Lung (tissue), 12 donors: ENCODE measurements around the gene SMARCE1. TPM values are rescaled to one million over a fixed set of nuclear protein-coding genes. Genes with fewer than 3 reads are reported as not detected.

Experiments
- ATAC-seq: fragments of 200-7000 bp; cut with Tn5 transposase; one replicate; pipeline ENCODE4 v1.9.1; 2020; ENCODE audit warnings: moderate number of reproducible peaks; ENCODE audit not compliant: insufficient read depth, low FRiP score
- DNase-seq, 3 donors: peaks; one replicate each; pipeline ENCODE4 v3.0.0-alpha.2; 2013 to 2017
- H3K27ac ChIP-seq, 2 donors: one replicate each; pipeline ENCODE4 v1.5.1; 2013; ENCODE audit warnings: mild to moderate bottlenecking in 2 of 2, moderate library complexity in 2 of 2, control low read depth in 1 of 2, inconsistent platforms in 1 of 2, low read depth in 1 of 2, low read length in 1 of 2
- H3K27me3 ChIP-seq, 3 donors: one replicate each; pipeline ENCODE4 v1.5.1; 2013; ENCODE audit warnings: low read length in 2 of 3; ENCODE audit not compliant: control insufficient read depth in 3 of 3, insufficient read depth in 3 of 3
- H3K36me3 ChIP-seq, 4 donors: one replicate each; pipeline ENCODE4 v1.5.1; 2013; ENCODE audit warnings: low read length in 4 of 4, mild to moderate bottlenecking in 1 of 4, moderate library complexity in 1 of 4; ENCODE audit not compliant: control insufficient read depth in 4 of 4, insufficient read depth in 4 of 4
- H3K4me1 ChIP-seq, 5 donors: one replicate each; pipeline ENCODE4 v1.5.1; 2013; ENCODE audit warnings: low read length in 5 of 5, mild to moderate bottlenecking in 2 of 5, moderate library complexity in 1 of 5; ENCODE audit not compliant: control insufficient read depth in 5 of 5, insufficient read depth in 5 of 5
- H3K4me3 ChIP-seq: one replicate; pipeline ENCODE4 v1.5.1; 2013; ENCODE audit warnings: mild to moderate bottlenecking, control low read depth, moderate library complexity
- H3K9ac ChIP-seq, 2 donors: one replicate each; pipeline ENCODE4 v1.5.1; 2013; ENCODE audit warnings: low read length in 2 of 2, control low read depth in 1 of 2; ENCODE audit not compliant: insufficient read depth in 1 of 2
- H3K9me3 ChIP-seq, 4 donors: one replicate each; pipeline ENCODE4 v1.5.1; 2013; ENCODE audit warnings: low read length in 3 of 4, mild to moderate bottlenecking in 1 of 4, moderate library complexity in 1 of 4; ENCODE audit not compliant: control insufficient read depth in 4 of 4, insufficient read depth in 3 of 4
- WGBS, 2 donors: extraction: QIAGEN DNeasy Blood & Tissue Kit; methylation state at CpG; one replicate each; pipeline ENCODE4 v1.1.7; 2013; 5-methylcytosine and 5-hydroxymethylcytosine counted together
- polyA plus RNA-seq, 2 donors: library from polyadenylated mRNA; stranded (reverse); fragments of 200-250 nt; gene quantifications; one replicate each; pipeline ENCODE4 v1.2.1, GENCODE V29; 2013
- total RNA-seq, 2 donors: library from RNA; depleted of rRNA in 1 of 2; stranded (reverse); fragments of >200 nt in 1 of 2; gene quantifications; one replicate each; pipeline ENCODE4 v1.2.1, GENCODE V29; 2014 to 2021
- TF ChIP-seq, protein P1 (sequence below): IDR thresholded peaks from 2 replicates; pipeline ENCODE4 v1.5.1; 2012; ENCODE audit warnings: mild to moderate bottlenecking; ENCODE audit errors: control extremely low read depth, extremely low read depth
- donor health status: control.
- donor health status: control.
- donor health status: Bipolar disorder and iron deficiency.
- donor health status: healthy.
- donor health status: DM: yes; HTN: yes; CAD: no.

SMARCE1 gene
- total and polyA plus RNA-seq, 4 donors = 55.2 to 137 (median 67.3) TPM

DNA sequence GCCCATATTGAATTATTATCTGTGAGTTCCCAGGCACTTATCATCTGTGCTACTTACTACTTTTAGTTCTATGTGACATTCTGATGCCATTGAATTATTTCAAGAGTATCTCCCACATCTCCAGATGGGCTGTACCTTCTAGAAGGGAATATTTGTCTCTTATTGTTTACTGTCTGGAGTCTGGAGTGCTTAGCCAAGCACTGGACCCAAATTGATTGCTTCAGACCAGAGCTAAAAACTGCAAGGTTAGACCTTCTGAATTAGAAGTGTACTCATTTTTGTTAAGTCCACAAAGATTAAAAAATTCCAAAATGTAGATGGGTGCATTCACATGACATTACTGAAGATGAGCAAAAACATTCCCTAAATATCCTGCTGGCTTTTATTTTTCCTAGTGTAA lies 33.4 kb upstream of the SMARCE1 start:
- Histone ChIP-seq H3K9ac (no peak overlapping the region), H3K4me3 (no peak overlapping the region)

DNA sequence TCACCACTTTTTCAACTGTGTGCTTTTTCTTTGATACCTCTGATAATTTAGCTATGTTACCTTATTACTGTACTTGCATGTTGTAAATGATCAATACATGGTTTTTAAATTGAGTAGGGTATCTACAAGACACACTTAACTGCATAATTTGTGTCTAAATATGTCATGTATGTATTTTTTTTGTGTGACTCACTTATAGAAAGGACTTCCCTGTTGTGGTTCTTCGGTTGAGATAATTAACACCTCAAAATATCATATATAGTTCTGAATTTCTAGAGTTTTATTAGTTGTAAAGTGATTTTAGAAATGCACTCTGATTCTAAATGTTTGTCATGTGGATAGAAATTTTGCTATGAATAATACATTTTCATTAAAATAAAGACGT lies 31.9 kb upstream of the SMARCE1 start:
- no peak overlapping the region for H3K4me3 ChIP-seq
- no peak for DNase-seq
- no peaks in the 10 kb centered on the region for H3K4me1 ChIP-seq
- H3K27ac ChIP-seq = no peak overlapping the region
- H3K27me3 ChIP-seq = peaks cover 0 to 5% (median 2%) of the 10 kb centered on the region in 3 donors
- ATAC-seq = no peak
- H3K36me3 ChIP-seq = no peaks in the 10 kb centered on the region
- no peaks in the 10 kb centered on the region for H3K9me3 ChIP-seq
- H3K9ac ChIP-seq = no peak overlapping the region
- TF ChIP-seq, protein P1, sequence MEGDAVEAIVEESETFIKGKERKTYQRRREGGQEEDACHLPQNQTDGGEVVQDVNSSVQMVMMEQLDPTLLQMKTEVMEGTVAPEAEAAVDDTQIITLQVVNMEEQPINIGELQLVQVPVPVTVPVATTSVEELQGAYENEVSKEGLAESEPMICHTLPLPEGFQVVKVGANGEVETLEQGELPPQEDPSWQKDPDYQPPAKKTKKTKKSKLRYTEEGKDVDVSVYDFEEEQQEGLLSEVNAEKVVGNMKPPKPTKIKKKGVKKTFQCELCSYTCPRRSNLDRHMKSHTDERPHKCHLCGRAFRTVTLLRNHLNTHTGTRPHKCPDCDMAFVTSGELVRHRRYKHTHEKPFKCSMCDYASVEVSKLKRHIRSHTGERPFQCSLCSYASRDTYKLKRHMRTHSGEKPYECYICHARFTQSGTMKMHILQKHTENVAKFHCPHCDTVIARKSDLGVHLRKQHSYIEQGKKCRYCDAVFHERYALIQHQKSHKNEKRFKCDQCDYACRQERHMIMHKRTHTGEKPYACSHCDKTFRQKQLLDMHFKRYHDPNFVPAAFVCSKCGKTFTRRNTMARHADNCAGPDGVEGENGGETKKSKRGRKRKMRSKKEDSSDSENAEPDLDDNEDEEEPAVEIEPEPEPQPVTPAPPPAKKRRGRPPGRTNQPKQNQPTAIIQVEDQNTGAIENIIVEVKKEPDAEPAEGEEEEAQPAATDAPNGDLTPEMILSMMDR = no peak
- WGBS, 2 donors = 84 to 86% methylated on average over 2 of the region's 2 CpGs

More for the DNA sequence above, 33.4 kb upstream of the SMARCE1 start:
- Histone ChIP-seq H3K27ac (no peak overlapping the region), H3K9me3 (no peaks in the 10 kb centered on the region), H3K4me1 (no peaks in the 10 kb centered on the region), H3K36me3 (no peaks in the 10 kb centered on the region), H3K27me3 (peaks cover 0 to 5% (median 2%) of the 10 kb centered on the region in 3 donors)
- TF ChIP-seq, protein P1 = no peak
- ATAC-seq (no peak), DNase-seq (no peak)

DNA sequence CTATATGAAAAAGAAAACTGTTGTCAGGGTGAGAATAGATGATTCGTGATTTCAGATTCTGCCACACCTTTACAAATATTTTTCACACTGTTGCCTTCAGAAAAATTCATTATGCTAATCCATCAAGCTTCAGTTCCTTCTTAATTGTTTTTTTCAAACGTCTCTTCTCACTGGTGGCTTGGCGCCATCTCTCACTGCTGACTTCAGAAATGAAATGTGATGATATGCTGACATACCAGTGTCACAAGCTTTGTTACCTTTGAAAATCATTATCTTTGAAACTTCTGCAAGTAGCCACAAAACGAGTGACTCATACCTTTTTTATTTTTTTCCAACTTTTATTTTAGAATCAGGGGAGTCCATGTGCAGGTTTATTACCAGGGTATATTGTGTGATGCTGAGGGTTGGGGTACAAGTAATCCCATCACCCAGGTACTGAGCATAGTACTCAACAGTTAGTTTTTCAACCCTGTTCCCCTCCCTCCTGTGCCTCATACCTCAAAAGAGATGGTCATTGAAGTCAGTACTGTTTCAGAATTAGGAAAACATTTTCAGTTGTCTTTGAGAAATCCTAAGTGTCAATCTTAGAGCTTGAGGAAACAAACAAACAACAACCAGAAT lies 31.4 kb upstream of the SMARCE1 start:
- no peak overlapping the region for H3K27ac ChIP-seq
- H3K27me3 ChIP-seq = peaks cover 0 to 8% (median 2%) of the 10 kb centered on the region in 3 donors
- no peaks in the 10 kb centered on the region for H3K9me3 ChIP-seq
- WGBS, 2 donors = 56 to 70% methylated on average over 4 of the region's 4 CpGs
- H3K9ac ChIP-seq = no peak overlapping the region
- ATAC-seq = no peak
- no peak for DNase-seq
- TF ChIP-seq, protein P1 = no peak
- no peaks in the 10 kb centered on the region for H3K36me3 ChIP-seq
- H3K4me1 ChIP-seq = no peaks in the 10 kb centered on the region
- H3K4me3 ChIP-seq = no peak overlapping the region

DNA sequence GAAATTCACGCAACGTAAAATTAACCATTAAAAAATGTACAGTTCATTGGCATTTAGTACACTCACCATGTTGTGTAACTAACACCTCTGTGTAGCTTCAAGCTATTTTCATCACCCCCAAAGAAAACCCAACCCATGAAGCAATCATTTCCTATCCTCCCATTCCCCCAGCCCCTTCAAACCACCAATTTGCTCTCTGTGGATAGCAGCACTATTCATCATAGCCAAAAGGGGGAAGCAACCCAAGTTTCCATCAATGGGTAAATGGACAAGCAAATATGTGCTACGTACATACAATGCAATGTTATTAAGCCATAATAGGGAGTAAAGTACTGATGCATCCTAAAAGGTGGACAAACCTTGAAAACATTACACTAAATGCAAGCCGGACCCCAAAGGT lies 28.3 kb upstream of the SMARCE1 start:
- 69 to 84% methylated on average over 4 of the region's 4 CpGs for WGBS, 2 donors
- DNase-seq (no peak), ATAC-seq (no peak)
- Histone ChIP-seq H3K36me3 (no peaks in the 10 kb centered on the region), H3K4me1 (no peaks in the 10 kb centered on the region), H3K4me3 (no peak overlapping the region), H3K27ac (no peak overlapping the region), H3K9ac (no peak overlapping the region), H3K27me3 (peaks cover 0 to 6% (median 2%) of the 10 kb centered on the region in 3 donors), H3K9me3 (no peaks in the 10 kb centered on the region)
- TF ChIP-seq, protein P1 = no peak
